Muscle layer of duodenum (tissue), 2 donors: ENCODE results near the gene CRYBG1.

Experiments
- H3K27ac ChIP-seq: one replicate; pipeline ENCODE4 v1.7.0; 2013; ENCODE audit warnings: mild to moderate bottlenecking, low read length
- H3K27me3 ChIP-seq: one replicate; pipeline ENCODE4 v1.7.0; 2013; ENCODE audit warnings: low read depth, mild to moderate bottlenecking, control low read depth, low read length
- H3K36me3 ChIP-seq, 2 donors: one replicate each; pipeline ENCODE4 v1.7.0; 2013; ENCODE audit warnings: low read length in 2 of 2, control low read depth in 1 of 2, mild to moderate bottlenecking in 1 of 2; ENCODE audit not compliant: insufficient read depth in 2 of 2, control insufficient read depth in 1 of 2
- H3K4me1 ChIP-seq, 2 donors: one replicate each; pipeline ENCODE4 v1.7.0; 2013; ENCODE audit warnings: low read length in 2 of 2, mild to moderate bottlenecking in 2 of 2, control low read depth in 1 of 2, moderate library complexity in 1 of 2; ENCODE audit not compliant: insufficient read depth in 2 of 2, control insufficient read depth in 1 of 2
- H3K4me3 ChIP-seq, 2 donors: one replicate each; pipeline ENCODE4 v1.7.0; 2013; ENCODE audit warnings: low read length in 2 of 2, low read depth in 1 of 2, mild to moderate bottlenecking in 1 of 2
- H3K9me3 ChIP-seq, 2 donors: one replicate each; pipeline ENCODE4 v1.7.0; 2013; ENCODE audit warnings: low read length in 2 of 2, control low read depth in 1 of 2, mild to moderate bottlenecking in 1 of 2; ENCODE audit not compliant: control insufficient read depth in 1 of 2
- donor health status: healthy.

Gene CRYBG1

DNA sequence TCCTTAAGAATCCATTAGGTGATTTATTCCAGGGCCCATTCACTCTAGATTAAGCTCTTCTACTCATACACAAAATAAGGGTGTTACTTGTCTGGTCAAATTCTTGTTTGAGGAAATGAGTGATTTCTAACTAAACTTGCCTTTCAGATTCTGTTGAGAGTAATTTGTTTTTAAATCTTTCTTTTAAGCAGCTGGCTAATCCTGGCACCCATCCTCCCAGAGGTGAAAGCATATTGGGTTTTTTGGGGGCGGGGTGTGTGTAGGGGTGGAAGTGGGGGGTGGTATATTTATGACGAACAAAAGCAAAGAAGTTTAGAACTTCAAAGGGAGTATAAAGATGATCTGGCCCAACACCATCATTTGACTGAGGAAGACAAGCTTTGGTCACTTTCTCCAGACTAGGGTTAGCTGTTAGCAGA is 174.1 kb downstream of the CRYBG1 start:
- H3K27me3 ChIP-seq: no peaks in the 10 kb centered on the region
- H3K27ac ChIP-seq: no peak overlapping the region
- no peak overlapping the region for H3K4me3 ChIP-seq
- H3K36me3 ChIP-seq: peaks cover 0 to 1% of the 10 kb centered on the region in 2 donors
- no peaks in the 10 kb centered on the region for H3K4me1 ChIP-seq
- no peaks in the 10 kb centered on the region for H3K9me3 ChIP-seq

DNA sequence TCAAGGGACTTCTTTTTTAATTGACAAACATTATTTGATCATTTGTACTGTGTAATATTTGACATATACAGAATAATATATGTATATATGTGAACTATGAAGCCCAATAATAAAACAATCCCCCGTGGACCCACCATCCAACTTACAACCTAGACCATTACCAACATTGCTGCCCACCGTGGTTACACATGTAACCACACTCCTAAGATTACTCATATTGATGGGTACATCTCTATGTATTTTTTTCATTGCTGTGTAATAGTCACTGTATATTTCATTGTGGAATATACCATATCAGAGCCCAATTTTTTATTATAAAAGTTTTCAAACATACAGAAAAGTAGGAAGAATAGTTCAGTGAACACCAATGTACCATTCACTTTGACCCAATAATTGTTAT is 174.5 kb downstream of the CRYBG1 start:
- no peaks in the 10 kb centered on the region for H3K4me1 ChIP-seq
- H3K9me3 ChIP-seq: no peaks in the 10 kb centered on the region

DNA sequence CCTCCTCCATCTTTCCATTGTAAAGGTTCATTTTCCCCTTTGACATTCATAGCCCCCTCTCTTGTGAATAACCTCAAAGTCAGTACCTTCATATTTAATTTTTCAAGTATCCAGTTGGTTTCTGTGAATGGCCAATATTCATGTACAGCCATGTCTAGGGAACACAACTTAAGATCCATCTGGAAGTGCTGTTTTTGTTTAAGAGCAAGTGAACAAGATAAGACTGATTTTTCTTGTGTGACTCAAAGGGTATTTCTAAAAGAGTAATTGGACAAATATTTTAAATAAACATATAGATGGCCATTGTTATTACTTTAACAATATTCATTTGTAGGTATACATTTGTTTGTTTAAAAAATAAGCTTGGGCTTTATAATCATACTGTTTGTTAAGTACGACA is 175.8 kb downstream of the CRYBG1 start:
- Histone ChIP-seq H3K36me3 (no peaks in the 10 kb centered on the region), H3K4me3 (no peak overlapping the region), H3K4me1 (no peaks in the 10 kb centered on the region), H3K9me3 (no peaks in the 10 kb centered on the region), H3K27ac (no peak overlapping the region), H3K27me3 (no peaks in the 10 kb centered on the region)

More for the DNA sequence above, 174.5 kb downstream of the CRYBG1 start:
- Histone ChIP-seq H3K4me3 (no peak overlapping the region), H3K27me3 (no peaks in the 10 kb centered on the region), H3K27ac (no peak overlapping the region), H3K36me3 (no peaks in the 10 kb centered on the region)

DNA sequence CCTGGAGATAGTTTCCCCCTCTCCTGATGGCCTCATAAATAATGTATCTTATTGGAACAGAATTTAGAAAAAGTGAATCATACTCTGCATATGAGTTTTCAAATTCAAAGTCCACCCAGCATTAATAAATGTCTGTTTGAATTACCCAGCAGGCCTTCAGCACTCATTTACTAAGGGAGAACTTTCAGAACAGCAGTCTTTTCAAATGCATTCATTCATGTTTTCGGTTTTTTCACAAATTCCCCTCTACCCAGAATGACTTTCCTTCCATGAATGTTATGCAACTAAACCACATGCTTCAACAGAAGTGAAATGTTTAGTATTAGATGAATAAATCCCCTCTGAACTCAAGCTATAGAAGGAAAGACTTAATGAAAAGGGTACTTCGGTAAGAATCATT is 176.3 kb downstream of the CRYBG1 start:
- H3K27ac ChIP-seq: no peak overlapping the region
- H3K36me3 ChIP-seq: no peaks in the 10 kb centered on the region
- H3K4me1 ChIP-seq: no peaks in the 10 kb centered on the region
- no peaks in the 10 kb centered on the region for H3K27me3 ChIP-seq
- no peak overlapping the region for H3K4me3 ChIP-seq
- no peaks in the 10 kb centered on the region for H3K9me3 ChIP-seq

DNA sequence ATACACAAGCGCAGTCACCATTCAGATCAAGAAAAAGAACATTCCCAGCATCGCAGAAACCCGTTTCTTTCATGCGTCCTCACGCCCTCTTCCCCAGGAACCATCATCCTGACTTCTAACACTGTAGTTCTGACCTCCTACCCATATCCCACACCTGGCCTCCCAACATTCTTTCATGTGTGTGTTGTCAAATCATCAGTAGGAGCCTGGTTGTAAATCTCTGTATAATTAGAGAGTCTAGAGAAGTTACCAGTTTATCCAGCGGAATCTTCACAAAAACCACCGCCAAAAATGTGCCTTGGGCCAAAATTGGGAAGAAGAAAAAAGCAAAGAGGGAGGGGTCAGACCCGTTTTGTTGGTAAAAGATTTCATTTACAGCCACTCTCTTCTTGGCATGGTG is 177.1 kb downstream of the CRYBG1 start:
- Histone ChIP-seq H3K9me3 (no peaks in the 10 kb centered on the region), H3K27me3 (no peaks in the 10 kb centered on the region), H3K36me3 (no peaks in the 10 kb centered on the region), H3K27ac (no peak overlapping the region), H3K4me1 (no peaks in the 10 kb centered on the region), H3K4me3 (no peak overlapping the region)

DNA sequence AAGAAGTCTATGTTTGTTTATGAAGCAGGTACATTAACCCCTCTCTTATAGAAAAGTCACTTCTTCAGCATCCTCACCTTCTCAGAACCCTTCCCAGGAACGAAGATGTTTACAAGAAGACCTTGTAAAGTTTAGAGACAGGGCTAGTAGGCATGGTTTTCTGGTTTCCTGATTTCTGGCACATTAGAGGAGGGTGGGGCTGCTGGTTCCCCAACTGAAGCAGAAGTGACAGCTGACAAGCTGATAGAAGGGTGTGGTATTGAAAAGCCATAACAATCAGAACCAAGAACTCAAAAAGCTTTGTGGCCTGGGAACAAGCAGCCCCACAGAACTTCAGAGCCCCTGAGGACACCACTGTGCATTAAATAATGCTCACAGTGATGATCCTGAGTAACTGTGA is 177.6 kb downstream of the CRYBG1 start:
- Histone ChIP-seq H3K27ac (no peak overlapping the region), H3K4me1 (no peaks in the 10 kb centered on the region), H3K4me3 (no peak overlapping the region), H3K36me3 (no peaks in the 10 kb centered on the region), H3K9me3 (no peaks in the 10 kb centered on the region), H3K27me3 (no peaks in the 10 kb centered on the region)

DNA sequence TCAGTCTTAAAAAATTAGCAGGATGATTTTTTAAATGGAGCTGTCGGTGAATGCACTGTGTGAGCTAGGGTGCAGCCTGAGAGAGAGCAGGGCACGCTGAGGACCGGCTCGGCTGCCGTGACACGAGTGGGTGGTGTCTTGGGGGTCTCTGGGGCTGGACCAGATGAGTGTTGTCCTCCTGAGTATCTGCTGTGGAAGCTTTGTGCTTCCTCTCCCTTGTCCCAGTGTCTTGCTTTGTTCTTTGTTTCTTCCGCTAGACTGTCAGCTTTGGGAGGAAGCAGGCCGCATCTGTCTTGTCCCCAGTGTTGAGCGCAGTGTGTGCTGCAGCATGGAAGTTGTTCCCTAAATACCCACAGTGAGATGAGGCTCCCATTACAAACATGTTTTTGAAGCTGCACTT is 179.4 kb downstream of the CRYBG1 start:
- Histone ChIP-seq H3K4me1 (no peaks in the 10 kb centered on the region), H3K36me3 (no peaks in the 10 kb centered on the region), H3K27me3 (no peaks in the 10 kb centered on the region), H3K27ac (no peak overlapping the region), H3K4me3 (no peak overlapping the region), H3K9me3 (no peaks in the 10 kb centered on the region)

DNA sequence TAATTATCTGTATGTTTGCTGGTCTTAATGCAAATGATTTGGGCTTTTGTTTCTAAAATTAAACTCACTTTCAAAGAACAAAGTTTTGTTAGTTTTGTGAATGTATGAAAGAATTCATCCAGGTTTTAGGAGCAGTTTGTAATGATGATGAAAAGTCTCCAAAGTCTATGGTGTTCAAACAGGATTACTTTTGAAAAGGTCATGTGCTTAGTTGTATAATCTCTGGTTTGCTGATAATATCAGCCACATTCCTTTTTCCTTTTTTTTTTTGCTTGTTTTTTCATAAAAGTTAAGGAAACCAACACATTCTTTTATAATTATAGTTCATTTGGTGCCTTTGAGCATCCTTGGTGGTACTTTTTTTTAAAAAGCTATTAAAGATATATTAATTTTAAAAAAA is 179.9 kb downstream of the CRYBG1 start:
- H3K27ac ChIP-seq: no peak overlapping the region
- no peaks in the 10 kb centered on the region for H3K9me3 ChIP-seq
- H3K36me3 ChIP-seq: no peaks in the 10 kb centered on the region
- H3K4me1 ChIP-seq: no peaks in the 10 kb centered on the region
- no peak overlapping the region for H3K4me3 ChIP-seq
- H3K27me3 ChIP-seq: no peaks in the 10 kb centered on the region

DNA sequence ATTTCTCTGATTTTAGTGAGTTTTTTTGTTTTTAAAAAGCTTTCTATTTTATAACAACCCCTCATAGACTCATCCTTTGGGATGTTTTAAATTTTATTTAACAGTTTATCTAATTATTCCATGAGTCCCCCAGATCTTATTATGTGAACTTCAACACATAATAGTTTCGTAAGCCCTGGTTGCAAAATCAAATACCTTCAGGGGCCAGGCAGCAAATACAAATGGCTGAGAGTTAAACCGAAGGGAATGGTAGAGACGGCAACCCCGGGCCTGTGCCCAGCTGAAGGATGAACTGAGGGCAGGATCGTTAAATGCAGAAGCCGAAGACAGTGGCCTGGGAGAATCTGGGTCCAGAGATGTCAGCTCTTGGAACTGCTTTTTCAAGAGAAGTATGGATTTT is 180.4 kb downstream of the CRYBG1 start:
- H3K36me3 ChIP-seq: no peaks in the 10 kb centered on the region
- H3K4me3 ChIP-seq: no peak overlapping the region
- H3K27ac ChIP-seq: no peak overlapping the region
- no peaks in the 10 kb centered on the region for H3K4me1 ChIP-seq
- no peaks in the 10 kb centered on the region for H3K27me3 ChIP-seq
- no peaks in the 10 kb centered on the region for H3K9me3 ChIP-seq

DNA sequence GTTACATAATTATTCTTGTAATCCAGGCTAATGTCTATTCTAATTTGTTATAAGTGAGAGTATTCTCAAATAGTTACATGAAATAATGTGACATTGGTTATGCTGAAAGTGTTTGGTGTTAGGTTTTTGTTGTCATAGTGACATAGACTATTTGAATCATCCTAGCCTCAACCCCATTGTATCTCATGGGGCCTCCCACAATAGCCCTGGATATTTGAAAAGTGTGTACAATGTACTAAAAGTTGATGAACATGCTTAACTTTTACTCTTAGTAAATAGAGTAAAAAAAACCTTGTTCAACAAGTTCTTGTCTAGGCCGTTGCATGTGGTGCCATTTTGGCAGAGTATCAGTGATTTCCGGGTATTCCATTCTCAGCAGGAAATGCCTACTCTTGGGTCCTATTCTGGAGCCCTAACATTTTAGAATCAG is 185.8 kb downstream of the CRYBG1 start:
- H3K27me3 ChIP-seq: no peaks in the 10 kb centered on the region
- no peaks in the 10 kb centered on the region for H3K9me3 ChIP-seq
- peaks cover 0 to 3% of the 10 kb centered on the region in 2 donors for H3K36me3 ChIP-seq
- H3K27ac ChIP-seq: peak overlapping the region; percentile 32
- H3K4me3 ChIP-seq: no peak overlapping the region
- peaks cover 4 to 6% of the 10 kb centered on the region in 2 donors for H3K4me1 ChIP-seq

DNA sequence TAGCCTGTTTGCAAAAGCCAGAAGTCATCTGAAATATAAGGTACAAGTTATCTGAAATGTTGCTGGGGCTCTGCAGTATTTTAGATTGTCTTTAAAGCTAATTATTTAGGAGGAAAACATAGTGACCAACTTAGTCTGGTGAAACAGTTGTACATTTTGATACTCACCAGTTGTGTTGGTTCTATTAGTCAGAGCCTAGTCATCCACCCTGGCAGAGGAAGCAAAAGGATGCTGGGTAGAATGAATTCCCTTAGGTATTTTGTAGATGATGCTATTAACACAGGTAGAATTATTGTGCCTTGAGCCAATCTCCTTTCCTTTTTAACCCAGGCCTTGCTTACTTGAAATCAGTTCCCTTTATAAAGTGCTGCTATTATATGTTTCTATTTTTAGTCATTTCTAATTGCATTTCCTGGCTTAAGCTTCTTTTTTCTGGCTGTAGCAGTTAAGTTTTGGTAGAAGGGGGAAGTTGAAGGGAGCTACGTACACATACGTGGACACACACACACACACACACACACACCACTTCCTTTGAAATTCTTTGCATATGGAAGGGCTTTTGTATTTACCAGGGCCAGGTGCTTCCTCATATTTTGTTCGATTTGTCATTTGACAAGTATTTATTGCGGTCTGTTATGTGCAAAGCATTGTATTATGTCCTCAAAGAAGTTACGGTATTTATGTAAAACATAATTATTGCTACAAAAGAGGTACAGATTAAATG is 186.3 kb downstream of the CRYBG1 start:
- Histone ChIP-seq H3K4me3 (no peak overlapping the region), H3K27ac (peak overlapping the region; percentile 33), H3K4me1 (peaks cover 4 to 6% of the 10 kb centered on the region in 2 donors), H3K9me3 (no peaks in the 10 kb centered on the region), H3K36me3 (peaks cover 0 to 3% of the 10 kb centered on the region in 2 donors), H3K27me3 (no peaks in the 10 kb centered on the region)
